Fibroblast of villous mesenchyme (primary cell): ENCODE measurements around the gene SPON2. TPM values are rescaled to one million over a fixed set of nuclear protein-coding genes. Genes with fewer than 3 reads are reported as not detected.
A peak's percentile ranks its signal among the peaks of the same experiment; 100 is the strongest.

Experiments
- DNase-seq: peaks from one replicate; pipeline ENCODE4 v3.0.0-alpha.2; 2010; ENCODE audit warnings: low read depth
- H3K4me3 ChIP-seq: 2 replicates; pipeline ENCODE4 v1.5.1; 2011; ENCODE audit warnings: low read depth, mild to moderate bottlenecking, low read length
- CTCF ChIP-seq: IDR thresholded peaks from 2 replicates; pipeline ENCODE4 v1.5.1; 2012; ENCODE audit warnings: low read depth, mild to moderate bottlenecking, low read length; ENCODE audit not compliant: insufficient read depth
- total RNA-seq: library from RNA; depleted of rRNA; stranded (reverse); fragments of >200 nt; gene quantifications from 2 replicates; pipeline ENCODE4 v1.2.3, GENCODE V29; 2012

The SPON2 gene
- total RNA-seq, 1 donor, result 197 TPM

DNA sequence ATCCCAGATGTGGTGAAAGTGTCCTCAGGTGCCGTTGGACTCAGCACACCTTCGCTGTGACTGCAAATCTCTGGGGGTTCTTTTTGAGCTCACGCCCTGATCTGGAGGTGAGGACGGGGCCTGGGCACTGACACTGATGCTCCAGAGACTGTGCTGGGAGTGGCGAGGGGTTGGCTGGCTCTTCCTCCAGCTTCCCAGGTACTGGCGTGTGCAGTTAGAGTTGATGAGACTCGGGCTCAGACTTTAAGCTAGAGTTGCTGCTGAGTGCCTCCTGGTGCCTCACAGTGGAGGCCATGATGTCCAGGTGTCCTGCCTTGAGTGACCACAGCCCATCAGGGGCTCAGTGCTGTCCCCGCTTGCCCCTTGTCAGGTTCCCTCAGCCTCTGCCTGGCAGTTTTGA, 16.3 kb downstream of the SPON2 start:
- TF ChIP-seq CTCF, result no peak
- DNase-seq, result no peak
- H3K4me3 ChIP-seq, result no peak overlapping the region

GRCh38 chr4:1155314-1155713, 17.1 kb downstream of the SPON2 start:
- DNase-seq, result no peak
- H3K4me3 ChIP-seq, result no peak overlapping the region
- no peak for TF ChIP-seq CTCF

- no peak overlapping the region for H3K4me3 ChIP-seq
- no peak for TF ChIP-seq CTCF
- peak; percentile 65 for DNase-seq
These were observed 17.7 kb downstream of the SPON2 start for GRCh38 chr4:1154523-1155182.

DNA sequence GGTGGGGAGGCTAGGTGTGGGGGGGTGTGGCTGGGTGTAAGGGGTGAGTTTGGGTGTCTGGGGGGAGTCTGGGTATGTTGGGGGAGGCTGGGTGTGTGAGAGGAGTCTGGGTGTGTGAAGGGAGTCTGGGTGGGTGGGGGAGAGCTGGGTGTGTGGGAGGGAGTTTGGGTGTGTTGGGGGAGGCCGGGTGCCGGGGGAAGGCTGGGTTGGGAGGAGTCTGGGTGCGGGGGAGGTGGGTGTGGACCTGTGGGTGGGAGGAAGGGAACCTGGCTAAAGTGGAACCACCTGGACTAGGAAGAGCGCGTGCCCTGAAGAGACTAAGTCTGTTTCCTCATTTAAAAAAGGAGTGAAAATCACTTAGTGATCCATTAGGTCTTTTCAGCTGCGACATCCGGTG, 18.3 kb downstream of the SPON2 start:
- DNase-seq, result no peak

GRCh38 chr4:1153567-1154090, 18.8 kb downstream of the SPON2 start:
- DNase-seq, result no peak
- H3K4me3 ChIP-seq, result no peak overlapping the region

More for the DNA sequence above, 18.3 kb downstream of the SPON2 start:
- TF ChIP-seq CTCF, result no peak
- H3K4me3 ChIP-seq, result no peak overlapping the region

DNA sequence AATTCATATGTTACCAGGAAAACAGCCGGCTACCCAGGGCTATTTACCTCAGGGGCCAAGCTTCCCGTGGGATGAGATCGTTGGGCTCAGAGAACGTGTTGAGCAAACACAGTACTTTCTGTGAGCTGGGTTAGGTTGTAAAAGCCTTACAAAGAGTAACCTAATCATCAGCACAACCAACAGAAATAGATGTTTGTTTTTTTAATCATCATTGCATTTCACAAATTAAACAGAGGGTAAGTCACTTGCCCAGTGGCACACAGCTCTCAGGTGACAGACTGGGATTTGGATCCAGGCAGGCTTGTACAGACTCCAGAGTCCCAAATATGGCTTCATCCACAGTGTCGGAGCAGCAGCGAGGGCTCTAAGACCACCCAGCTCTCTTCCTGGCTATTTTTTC, 20.1 kb downstream of the SPON2 start:
- H3K4me3 ChIP-seq, result no peak overlapping the region
- no peak for TF ChIP-seq CTCF
- no peak for DNase-seq

More at GRCh38 chr4:1153567-1154090, 18.8 kb downstream of the SPON2 start:
- no peak for TF ChIP-seq CTCF

GRCh38 chr4:1151541-1151940, 20.8 kb downstream of the SPON2 start:
- no peak overlapping the region for H3K4me3 ChIP-seq
- no peak for DNase-seq
- TF ChIP-seq CTCF, result no peak
